NT2/D1 (cell line): Measurements from ENCODE around the gene SWSAP1.
A peak's percentile ranks its signal among the peaks of the same experiment; 100 is the strongest.

Source experiments
- DNase-seq: peaks from one replicate; pipeline ENCODE4 v3.0.0-alpha.2; 2011; ENCODE audit warnings: low read depth, low spot score
- H3K27me3 ChIP-seq: 2 replicates; pipeline ENCODE4 v1.6.0; 2011; ENCODE audit warnings: mild to moderate bottlenecking; ENCODE audit not compliant: insufficient read length, insufficient read depth
- H3K36me3 ChIP-seq: 2 replicates; pipeline ENCODE4 v1.6.1; 2011; ENCODE audit warnings: mild to moderate bottlenecking, low read length, mixed read lengths; ENCODE audit not compliant: insufficient read depth, insufficient read length
- H3K4me1 ChIP-seq: 2 replicates; pipeline ENCODE4 v1.5.1; 2011; ENCODE audit not compliant: insufficient read depth, insufficient read length
- H3K4me3 ChIP-seq: 2 replicates; pipeline ENCODE4 v1.5.1; 2011; ENCODE audit warnings: low read depth; ENCODE audit not compliant: insufficient read length
- H3K9ac ChIP-seq: 2 replicates; pipeline ENCODE4 v1.6.0; 2011; ENCODE audit warnings: low read depth; ENCODE audit not compliant: insufficient read length
- H3K9me3 ChIP-seq: 2 replicates; pipeline ENCODE4 v1.5.1; 2011; ENCODE audit warnings: mild to moderate bottlenecking, low read length; ENCODE audit not compliant: insufficient read depth
- SUZ12 ChIP-seq: IDR thresholded peaks from 2 replicates; pipeline ENCODE4 v1.6.1; 2011; ENCODE audit not compliant: insufficient read length, insufficient read depth; ENCODE audit errors: extremely low read depth
- YY1 ChIP-seq: IDR thresholded peaks from 2 replicates; pipeline ENCODE4 v1.6.1; 2011; ENCODE audit not compliant: insufficient read length, insufficient read depth
- ZNF274 ChIP-seq: IDR thresholded peaks from 2 replicates; pipeline ENCODE4 v1.6.1; 2011; ENCODE audit warnings: mild to moderate bottlenecking, low read depth, low read length

SWSAP1 gene

DNA sequence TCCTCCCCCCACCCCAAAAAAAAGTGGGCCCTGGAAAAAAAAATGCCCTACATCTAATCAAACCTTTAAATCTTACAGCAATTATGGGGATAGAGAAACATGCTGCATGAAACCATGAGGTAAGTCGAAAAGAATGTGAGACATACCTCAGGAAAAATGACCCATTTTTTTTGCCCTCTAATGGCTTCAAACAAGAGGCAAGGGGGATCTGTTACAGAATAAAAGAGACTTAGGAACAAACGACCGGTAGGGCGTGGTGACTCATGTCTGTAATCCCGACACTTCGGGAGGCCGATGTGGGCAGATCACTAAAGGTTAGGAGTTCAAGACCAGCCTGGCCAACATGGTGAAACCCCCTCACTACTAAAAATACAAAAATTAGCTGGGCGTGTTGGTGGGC is 36.2 kb downstream of the SWSAP1 start:
- no peak for DNase-seq
- Histone ChIP-seq H3K9me3 (no peaks in the 10 kb centered on the region), H3K4me3 (no peak overlapping the region)

DNA sequence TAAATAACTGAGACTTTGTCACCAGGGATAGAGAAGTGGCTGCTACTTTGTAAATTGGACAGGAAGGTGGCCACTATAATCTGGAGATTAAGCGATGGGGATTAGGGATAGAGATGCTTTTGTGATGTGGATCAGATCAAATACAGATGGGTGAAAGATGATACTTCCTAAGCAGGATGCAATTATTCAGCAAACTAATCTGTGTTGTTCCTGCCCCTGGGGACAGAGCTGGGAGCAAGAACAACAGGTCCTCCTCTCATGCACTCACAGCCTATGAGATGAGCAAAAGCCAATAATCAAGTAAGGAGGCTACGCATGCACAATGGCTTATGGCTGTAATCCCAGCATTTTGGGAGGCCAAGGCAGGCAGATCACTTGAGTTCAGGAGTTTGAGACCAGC is 40.1 kb downstream of the SWSAP1 start:
- Histone ChIP-seq H3K4me3 (no peak overlapping the region), H3K36me3 (no peaks in the 10 kb centered on the region), H3K9me3 (no peaks in the 10 kb centered on the region), H3K4me1 (peaks cover 4% of the 10 kb centered on the region), H3K27me3 (peaks cover 30% of the 10 kb centered on the region), H3K9ac (no peak overlapping the region)
- no peak for TF ChIP-seq SUZ12
- no peak for TF ChIP-seq ZNF274
- no peak for TF ChIP-seq YY1
- no peak for DNase-seq

More for the DNA sequence above, 36.2 kb downstream of the SWSAP1 start:
- no peak for TF ChIP-seq SUZ12
- no peak for TF ChIP-seq ZNF274
- no peak for TF ChIP-seq YY1
- H3K4me1 ChIP-seq: peaks cover 5% of the 10 kb centered on the region
- no peak overlapping the region for H3K9ac ChIP-seq
- peaks cover 2% of the 10 kb centered on the region for H3K27me3 ChIP-seq
- H3K36me3 ChIP-seq: no peaks in the 10 kb centered on the region

DNA sequence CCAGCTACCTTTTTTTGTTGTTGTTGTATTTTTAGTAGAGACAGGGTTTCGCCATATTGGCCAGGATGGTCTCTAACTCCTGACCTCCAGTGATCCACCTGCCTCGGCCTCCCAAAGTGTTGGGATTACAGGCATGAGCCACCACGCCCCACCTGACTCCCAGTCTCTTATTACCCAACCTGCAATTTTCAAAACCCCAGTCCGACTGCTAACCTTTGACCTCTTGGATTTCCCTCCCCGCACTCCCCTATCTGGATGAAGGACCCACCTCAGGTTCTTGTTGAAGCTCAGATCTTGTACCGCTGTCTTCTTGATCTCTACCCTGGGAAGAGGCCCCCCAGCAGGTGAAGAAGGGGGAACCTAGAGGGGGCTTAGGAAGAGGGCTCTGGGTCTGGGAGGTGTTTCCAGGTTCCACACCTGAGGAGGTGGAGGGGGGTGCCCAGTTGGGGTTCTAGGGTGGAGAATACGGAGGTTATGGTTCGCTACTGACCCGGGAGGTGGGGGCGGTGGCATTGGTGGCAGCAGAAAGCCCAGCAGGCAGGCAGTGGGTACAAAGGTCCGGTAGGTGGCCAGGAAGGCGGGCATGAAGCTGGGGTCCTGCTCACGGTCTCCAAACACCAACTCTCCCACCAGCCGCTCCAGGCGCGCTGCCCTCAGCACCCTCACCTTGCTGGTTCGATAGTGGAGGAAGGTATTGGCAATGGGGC is 42.0 kb downstream of the SWSAP1 start:
- Histone ChIP-seq H3K27me3 (peaks cover 50% of the 10 kb centered on the region), H3K4me3 (no peak overlapping the region)
- TF ChIP-seq SUZ12: no peak
- TF ChIP-seq ZNF274: no peak
- TF ChIP-seq YY1: no peak

DNA sequence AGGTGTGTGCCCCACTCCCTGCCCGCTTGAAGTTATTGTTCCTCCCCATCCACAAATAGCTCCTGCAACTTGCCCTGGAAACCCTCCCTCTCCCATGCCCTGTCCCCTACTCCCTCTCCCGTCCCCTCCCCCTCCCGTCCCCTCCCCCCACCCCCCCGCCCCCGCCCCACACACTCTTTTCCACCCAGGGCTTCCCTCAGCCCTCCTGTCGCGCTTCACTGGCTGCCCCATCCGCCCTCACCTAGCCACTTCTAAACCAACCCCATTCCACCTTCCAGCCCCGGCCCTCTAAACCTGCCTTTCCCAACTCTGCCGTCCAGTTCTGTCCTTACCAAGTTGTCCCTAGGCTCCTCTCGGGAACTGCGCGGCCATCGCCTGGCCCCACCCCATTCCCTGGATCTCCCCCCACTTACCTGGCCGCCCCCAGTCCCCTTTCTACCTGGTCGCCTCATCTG is 43.7 kb downstream of the SWSAP1 start:
- TF ChIP-seq SUZ12: no peak
- no peak for TF ChIP-seq ZNF274
- TF ChIP-seq YY1: no peak
- DNase-seq: no peak
- peak overlapping the region; percentile 61 for H3K9ac ChIP-seq
- H3K9me3 ChIP-seq: no peaks in the 10 kb centered on the region
- peaks cover 60% of the 10 kb centered on the region for H3K27me3 ChIP-seq
- peak overlapping the region; percentile 55 for H3K4me3 ChIP-seq
- H3K36me3 ChIP-seq: no peaks in the 10 kb centered on the region
- H3K4me1 ChIP-seq: peaks cover 11% of the 10 kb centered on the region

More for the DNA sequence above, 42.0 kb downstream of the SWSAP1 start:
- peak overlapping the region; percentile 13 for H3K9ac ChIP-seq
- H3K4me1 ChIP-seq: peaks cover 6% of the 10 kb centered on the region
- H3K9me3 ChIP-seq: no peaks in the 10 kb centered on the region
- no peaks in the 10 kb centered on the region for H3K36me3 ChIP-seq
- no peak for DNase-seq

DNA sequence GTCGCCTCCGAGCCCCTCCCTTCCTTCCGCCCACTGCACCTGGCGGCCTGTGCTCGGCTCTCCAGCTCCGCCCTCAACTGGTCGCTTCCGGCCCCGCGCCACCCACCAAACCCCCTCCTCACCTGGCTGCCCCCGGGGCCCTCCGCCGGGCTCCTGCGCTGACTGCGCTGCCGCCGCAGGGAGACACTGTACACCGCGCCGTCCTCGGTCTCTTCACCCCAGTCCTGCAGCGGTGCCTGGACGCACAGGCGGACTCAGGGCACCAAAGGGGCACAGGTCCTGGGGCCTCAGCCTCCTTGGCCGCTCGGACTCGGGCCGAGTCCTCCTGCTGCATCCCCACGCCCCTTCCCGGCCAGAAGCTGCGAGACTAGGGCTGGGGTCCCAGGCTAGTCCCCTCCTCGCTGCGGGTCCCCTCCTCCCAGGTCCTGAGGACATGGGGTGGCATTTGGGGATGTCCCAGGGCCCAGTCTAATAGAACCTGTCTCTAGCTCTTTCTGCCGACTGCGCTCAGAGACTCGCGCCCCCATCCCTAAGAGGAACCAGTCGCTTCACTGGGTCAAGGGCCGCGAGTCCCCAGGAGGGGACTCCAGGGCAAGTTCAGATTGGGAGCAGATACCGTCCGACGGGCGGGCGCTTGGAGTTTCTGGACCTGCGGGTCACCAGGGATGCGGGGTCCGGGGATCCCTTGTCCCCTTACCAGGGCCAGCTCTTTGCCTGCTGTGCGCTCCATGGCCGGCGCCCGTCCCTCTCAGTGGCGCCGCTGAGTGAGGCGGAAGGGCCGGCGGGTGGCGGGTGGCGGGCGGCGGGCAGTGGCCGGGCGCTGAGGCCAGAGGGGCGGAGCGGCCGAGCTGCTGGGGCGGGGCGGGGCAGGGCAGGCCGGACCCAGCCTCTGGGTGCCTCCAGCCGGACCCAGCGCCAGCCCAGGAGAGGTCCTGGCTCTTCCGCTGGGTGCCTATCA is 44.4 kb downstream of the SWSAP1 start, which contains the start of gene RGL3:
Gene RGL3, minus strand, starts transcription at position 766 of the 958 bp plus-strand sequence. Its CDS starts 36 bp downstream, at position 730.
- no peaks in the 10 kb centered on the region for H3K9me3 ChIP-seq
- no peaks in the 10 kb centered on the region for H3K36me3 ChIP-seq
- no peak for TF ChIP-seq SUZ12
- TF ChIP-seq YY1: no peak
- no peak for TF ChIP-seq ZNF274
- H3K4me3 ChIP-seq: peak within 1 kb of the TSS; percentile 55
- peaks cover 16% of the 10 kb centered on the region for H3K4me1 ChIP-seq
- DNase-seq: no peak
- H3K27me3 ChIP-seq: peaks cover 67% of the 10 kb centered on the region
- H3K9ac ChIP-seq: peak within 1 kb of the TSS; percentile 82

DNA sequence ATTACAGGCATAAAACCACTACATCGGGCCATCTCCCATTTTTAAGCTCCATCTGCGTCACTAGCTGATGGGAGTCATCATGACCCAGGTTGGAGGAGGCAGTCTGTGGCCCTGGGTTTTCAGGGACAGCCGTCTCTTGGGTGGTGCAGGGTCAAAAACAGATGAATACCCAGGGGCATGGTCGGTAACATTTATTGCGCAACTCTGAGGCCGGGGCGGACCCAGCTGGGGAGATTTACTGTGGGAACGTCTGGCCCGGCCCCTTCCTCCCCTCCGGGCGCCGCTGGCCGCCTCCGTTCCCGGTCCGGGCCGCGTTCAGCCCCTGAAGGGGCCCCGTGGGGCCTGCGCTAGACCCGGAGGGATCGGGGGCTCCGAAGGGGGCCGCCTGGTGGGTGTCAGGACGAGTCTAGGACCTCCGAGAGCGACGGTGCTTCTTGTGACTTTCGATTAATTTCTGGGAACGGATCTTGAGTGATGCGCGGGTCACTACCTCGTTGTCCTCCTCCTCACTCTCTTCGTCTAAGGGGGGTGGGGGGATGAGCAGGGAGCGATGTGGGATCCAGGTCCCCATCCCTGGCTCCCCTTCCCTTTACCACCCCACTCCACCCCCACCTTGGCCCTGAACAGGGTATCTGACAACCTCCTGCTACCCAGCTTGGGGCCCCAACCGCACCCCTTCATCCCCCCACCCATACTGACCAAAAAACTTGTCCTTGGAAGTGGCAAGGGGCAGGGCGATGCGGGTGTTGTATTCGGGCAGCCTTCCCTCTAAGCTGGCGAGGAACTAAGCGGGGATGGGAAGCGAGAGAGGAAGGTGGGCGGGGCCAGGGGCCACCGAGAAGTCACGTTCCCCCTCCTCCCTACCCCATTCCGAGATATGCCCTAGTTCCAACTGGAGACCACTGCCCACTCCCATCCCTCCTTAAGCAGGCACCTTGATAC is 46.2 kb downstream of the SWSAP1 start:
- TF ChIP-seq YY1 (no peak), ZNF274 (no peak)
- H3K9me3 ChIP-seq: peaks cover 6% of the 10 kb centered on the region; the same call in 1 of the 2 replicates
- H3K4me3 ChIP-seq: peak overlapping the region; percentile 54
- H3K4me1 ChIP-seq: peaks cover 19% of the 10 kb centered on the region
- H3K36me3 ChIP-seq: no peaks in the 10 kb centered on the region
- peak overlapping the region; percentile 70 for H3K9ac ChIP-seq
- H3K27me3 ChIP-seq: peaks cover 75% of the 10 kb centered on the region
- no peak for DNase-seq
